Type B pancreatic cell (in vitro differentiated cells): ENCODE results near the gene EID1. TPM values are rescaled to one million over a fixed set of nuclear protein-coding genes. Genes with fewer than 3 reads are reported as not detected.
A peak's percentile ranks its signal among the peaks of the same experiment; 100 is the strongest.

Experiments used
- DNase-seq: peaks from one replicate; pipeline ENCODE4 v3.0.0; 2021; ENCODE audit warnings: mixed read lengths; ENCODE audit not compliant: unreplicated experiment; ENCODE audit errors: extremely low spot score
- H3K27ac Mint-ChIP-seq: 2 replicates; pipeline ENCODE4 v1.8.0; 2021; ENCODE audit warnings: mild to moderate bottlenecking, mixed read lengths
- H3K27me3 Mint-ChIP-seq: 2 replicates; pipeline ENCODE4 v1.8.0; 2021; ENCODE audit warnings: mixed read lengths
- H3K36me3 Mint-ChIP-seq: 2 replicates; pipeline ENCODE4 v1.8.0; 2021; ENCODE audit warnings: mixed read lengths
- H3K4me1 Mint-ChIP-seq: one replicate; pipeline ENCODE4 v1.8.0; 2021; ENCODE audit warnings: mixed read lengths; ENCODE audit not compliant: unreplicated experiment
- H3K4me3 Mint-ChIP-seq: 2 replicates; pipeline ENCODE4 v1.8.0; 2021; ENCODE audit warnings: mild to moderate bottlenecking, mixed read lengths
- H3K9me3 Mint-ChIP-seq: 2 replicates; pipeline ENCODE4 v1.8.0; 2021; ENCODE audit warnings: mixed read lengths
- total RNA-seq: library from RNA; stranded (reverse); gene quantifications from 2 replicates; pipeline ENCODE4 v1.2.1, GENCODE V29; 2021; ENCODE audit warnings: low replicate concordance
- TF ChIP-seq, protein P1 (sequence below): fragments of 200-600 bp; sonication (generic); conservative IDR thresholded peaks from 2 replicates; pipeline ENCODE4 v1.5.0; 2021; ENCODE audit warnings: antibody characterized with exemption, mild to moderate bottlenecking

EID1 gene
- total RNA-seq, 1 donor from 2014 or later, result 164 TPM

DNA sequence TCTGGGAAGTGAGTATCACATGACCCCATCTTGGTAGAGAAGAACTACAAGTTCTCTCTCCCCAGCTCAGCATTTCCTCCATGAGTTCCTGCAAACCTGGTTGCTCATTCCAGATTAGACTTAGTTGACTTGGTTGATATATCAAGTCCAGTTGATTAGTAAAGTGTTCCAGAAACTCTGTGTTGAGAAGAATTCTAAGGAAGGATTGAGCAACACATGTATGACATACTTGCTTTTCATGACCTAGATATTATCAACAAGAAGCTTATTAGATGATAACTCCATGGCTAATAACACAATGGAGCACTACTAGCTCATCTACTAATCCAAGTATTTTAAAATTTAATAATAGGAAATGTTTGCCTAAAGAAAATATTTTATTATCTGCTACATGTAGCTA is 6.4 kb upstream of the EID1 start:
- Mint-ChIP-seq H3K27me3 (peaks cover 12% of the 10 kb centered on the region), H3K36me3 (no peaks in the 10 kb centered on the region)
- TF ChIP-seq, protein P1, sequence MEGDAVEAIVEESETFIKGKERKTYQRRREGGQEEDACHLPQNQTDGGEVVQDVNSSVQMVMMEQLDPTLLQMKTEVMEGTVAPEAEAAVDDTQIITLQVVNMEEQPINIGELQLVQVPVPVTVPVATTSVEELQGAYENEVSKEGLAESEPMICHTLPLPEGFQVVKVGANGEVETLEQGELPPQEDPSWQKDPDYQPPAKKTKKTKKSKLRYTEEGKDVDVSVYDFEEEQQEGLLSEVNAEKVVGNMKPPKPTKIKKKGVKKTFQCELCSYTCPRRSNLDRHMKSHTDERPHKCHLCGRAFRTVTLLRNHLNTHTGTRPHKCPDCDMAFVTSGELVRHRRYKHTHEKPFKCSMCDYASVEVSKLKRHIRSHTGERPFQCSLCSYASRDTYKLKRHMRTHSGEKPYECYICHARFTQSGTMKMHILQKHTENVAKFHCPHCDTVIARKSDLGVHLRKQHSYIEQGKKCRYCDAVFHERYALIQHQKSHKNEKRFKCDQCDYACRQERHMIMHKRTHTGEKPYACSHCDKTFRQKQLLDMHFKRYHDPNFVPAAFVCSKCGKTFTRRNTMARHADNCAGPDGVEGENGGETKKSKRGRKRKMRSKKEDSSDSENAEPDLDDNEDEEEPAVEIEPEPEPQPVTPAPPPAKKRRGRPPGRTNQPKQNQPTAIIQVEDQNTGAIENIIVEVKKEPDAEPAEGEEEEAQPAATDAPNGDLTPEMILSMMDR, result no peak

DNA sequence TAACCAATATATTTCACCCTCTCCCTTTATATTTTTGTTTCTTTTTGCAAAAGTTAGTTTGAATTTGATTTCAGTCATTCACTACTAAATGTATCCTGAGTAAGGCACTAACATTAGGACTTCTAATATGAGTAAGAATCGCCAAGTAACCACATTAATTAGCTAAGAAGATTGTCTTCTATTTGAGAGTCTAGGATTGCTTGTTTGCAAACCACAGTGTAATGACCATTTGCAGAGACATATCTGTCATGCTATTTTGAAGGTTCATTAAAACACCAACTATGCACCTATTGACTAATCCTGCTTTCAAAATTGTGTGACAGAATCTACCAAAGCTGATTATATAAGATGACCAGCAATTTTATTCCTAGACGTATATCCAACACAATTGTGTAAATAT is 5.3 kb upstream of the EID1 start:
- no peak for DNase-seq
- no peaks in the 10 kb centered on the region for H3K9me3 Mint-ChIP-seq
- no peak overlapping the region for H3K4me3 Mint-ChIP-seq
- H3K36me3 Mint-ChIP-seq, result no peaks in the 10 kb centered on the region
- H3K4me1 Mint-ChIP-seq, result peaks cover 16% of the 10 kb centered on the region
- H3K27me3 Mint-ChIP-seq, result peaks cover 12% of the 10 kb centered on the region
- TF ChIP-seq, protein P1, result no peak
- H3K27ac Mint-ChIP-seq, result no peak overlapping the region

More for the DNA sequence above, 6.4 kb upstream of the EID1 start:
- Mint-ChIP-seq H3K27ac (no peak overlapping the region), H3K4me1 (peaks cover 17% of the 10 kb centered on the region), H3K9me3 (no peaks in the 10 kb centered on the region), H3K4me3 (no peak overlapping the region)
- no peak for DNase-seq

DNA sequence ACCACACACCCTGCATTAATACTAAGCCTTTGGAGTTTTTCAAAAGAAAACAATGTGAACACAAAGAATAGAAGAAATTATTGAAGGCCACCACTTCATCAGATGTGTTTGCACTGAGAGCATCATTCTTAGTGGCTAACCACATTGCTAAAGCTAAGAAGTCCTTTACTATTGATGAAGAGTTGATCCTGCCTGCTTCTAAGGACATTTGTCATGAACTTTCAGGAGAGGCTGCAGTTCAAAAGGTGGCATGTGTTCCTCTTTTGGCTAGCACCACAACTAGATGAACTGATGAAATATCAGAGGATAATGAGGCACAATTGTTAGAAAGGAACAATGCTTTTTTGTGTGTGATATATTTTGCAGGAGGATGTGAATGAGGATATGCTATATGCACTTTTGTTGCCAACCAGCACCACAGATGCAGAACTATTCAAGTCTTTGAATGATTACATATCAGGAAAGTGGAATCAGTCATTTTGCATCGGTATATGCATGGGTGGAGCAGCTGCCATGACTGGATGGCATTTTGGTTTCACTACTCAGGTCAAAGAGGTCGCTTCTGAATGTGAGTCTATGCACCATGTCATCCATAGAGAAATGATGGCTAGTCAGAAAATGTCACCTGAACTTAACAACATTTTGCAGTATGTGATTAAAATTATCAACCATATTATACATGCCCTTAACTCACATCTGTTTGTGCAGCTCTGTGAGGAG is 2.5 kb upstream of the EID1 start:
- Mint-ChIP-seq H3K9me3 (no peaks in the 10 kb centered on the region), H3K4me3 (no peak overlapping the region), H3K4me1 (peaks cover 20% of the 10 kb centered on the region), H3K27me3 (peaks cover 12% of the 10 kb centered on the region), H3K36me3 (peaks cover 10% of the 10 kb centered on the region), H3K27ac (no peak overlapping the region)
- DNase-seq, result no peak
- TF ChIP-seq, protein P1, result no peak

DNA sequence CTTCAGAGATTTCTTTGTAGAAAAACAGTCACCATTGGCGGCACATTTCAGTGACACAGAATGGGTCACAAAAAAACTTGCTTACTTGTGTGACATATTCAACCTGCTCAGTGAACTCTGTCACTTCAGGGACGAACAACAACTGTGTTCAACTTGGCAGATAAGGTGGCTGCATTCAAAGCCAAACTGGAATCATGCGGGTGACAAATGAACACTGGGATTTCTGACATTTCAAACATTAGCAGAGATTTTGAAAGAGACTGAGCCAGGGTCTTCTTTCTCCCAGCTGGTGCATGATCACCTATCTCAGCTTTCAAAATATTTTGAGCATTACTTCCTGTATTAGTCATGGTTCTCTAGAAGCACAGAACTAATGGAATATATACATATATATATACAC is 1.9 kb upstream of the EID1 start:
- no peak overlapping the region for H3K4me3 Mint-ChIP-seq
- H3K9me3 Mint-ChIP-seq, result no peaks in the 10 kb centered on the region
- peaks cover 10% of the 10 kb centered on the region for H3K36me3 Mint-ChIP-seq
- peaks cover 12% of the 10 kb centered on the region for H3K27me3 Mint-ChIP-seq
- peaks cover 25% of the 10 kb centered on the region for H3K4me1 Mint-ChIP-seq
- TF ChIP-seq, protein P1, result no peak
- H3K27ac Mint-ChIP-seq, result no peak overlapping the region
- DNase-seq, result no peak

DNA sequence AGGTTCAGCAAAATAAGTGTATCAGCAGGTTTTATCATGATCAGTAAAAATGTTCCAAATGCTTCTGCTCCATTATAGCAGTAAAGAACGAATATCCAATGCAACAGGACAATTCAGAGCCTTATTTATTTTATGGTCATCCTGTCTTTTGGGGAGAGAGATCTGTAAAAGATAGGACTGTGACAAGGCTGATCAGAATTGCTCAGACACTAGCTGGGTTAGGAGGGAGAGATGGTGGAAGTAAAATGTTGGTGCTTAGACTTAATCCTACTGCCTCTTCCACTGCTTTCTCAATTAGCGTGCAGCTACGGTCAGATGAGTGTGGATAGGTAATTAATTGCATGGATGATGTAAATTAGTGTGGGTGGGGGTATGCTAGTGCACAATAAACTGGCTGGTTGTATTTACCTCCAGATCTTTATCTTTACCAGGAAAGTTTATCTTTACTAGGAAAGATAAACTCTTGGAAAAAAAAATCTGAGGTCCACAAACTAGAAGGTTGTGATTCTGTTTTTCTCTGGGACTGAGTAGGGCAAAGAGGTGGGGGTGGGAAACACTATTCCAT is 2.2 kb downstream of the EID1 start:
- TF ChIP-seq, protein P1, result no peak

More for the DNA sequence above, 2.2 kb downstream of the EID1 start:
- Mint-ChIP-seq H3K27ac (no peak overlapping the region), H3K27me3 (no peaks in the 10 kb centered on the region), H3K4me1 (peaks cover 32% of the 10 kb centered on the region), H3K9me3 (no peaks in the 10 kb centered on the region), H3K36me3 (peaks cover 10% of the 10 kb centered on the region), H3K4me3 (peak overlapping the region; percentile 100)
- DNase-seq, result no peak
